GM19239 (cell line): Measurements from ENCODE around the gene IL3.

Experiments
- DNase-seq: peaks from one replicate; pipeline ENCODE4 v3.0.0; 2011; ENCODE audit warnings: low spot score; ENCODE audit not compliant: insufficient read length
- FAIRE-seq: peaks from 2 replicates; lab custom pipeline; 2011; peaks lifted over from hg19 to GRCh38; lab: Jason Lieb, UNC

The IL3 gene

GRCh38 chr5:132069994-132070393 lies 9.5 kb downstream of the IL3 start:
- FAIRE-seq (no peak), DNase-seq (no peak)

GRCh38 chr5:132070460-132071337 lies 10.2 kb downstream of the IL3 start:
- FAIRE-seq (no peak), DNase-seq (no peak)

GRCh38 chr5:132071338-132071707 lies 10.9 kb downstream of the IL3 start:
- DNase-seq (no peak), FAIRE-seq (no peak)

GRCh38 chr5:132072070-132072469 lies 11.6 kb downstream of the IL3 start:
- DNase-seq, result no peak
- FAIRE-seq, result no peak

- no peak for DNase-seq
Measured at GRCh38 chr5:132072528-132072927, 12.1 kb downstream of the IL3 start.

GRCh38 chr5:132073231-132074013 lies 13.0 kb downstream of the IL3 start, which contains the start of gene CSF2:
Gene CSF2, plus strand, starts transcription at chr5:132073789. Its CDS starts 35 bp downstream, at chr5:132073824.
- no peak for DNase-seq

More at GRCh38 chr5:132072528-132072927, 12.1 kb downstream of the IL3 start:
- FAIRE-seq, result no peak

GRCh38 chr5:132074091-132074771 lies 13.8 kb downstream of the IL3 start:
- DNase-seq (no peak), FAIRE-seq (no peak)

More at GRCh38 chr5:132073231-132074013, 13.0 kb downstream of the IL3 start, which contains the start of gene CSF2:
- FAIRE-seq, result no peak

GRCh38 chr5:132074772-132075718 lies 14.6 kb downstream of the IL3 start:
- no peak for FAIRE-seq
- no peak for DNase-seq

GRCh38 chr5:132075719-132076077 lies 15.2 kb downstream of the IL3 start:
- FAIRE-seq, result no peak
- DNase-seq, result no peak

- no peak for FAIRE-seq
- no peak for DNase-seq
Measured at GRCh38 chr5:132076202-132076830, 15.9 kb downstream of the IL3 start.

- no peak for FAIRE-seq
- no peak for DNase-seq
Measured at GRCh38 chr5:132076983-132077382, 16.5 kb downstream of the IL3 start.

- DNase-seq (no peak), FAIRE-seq (no peak)
Measured at GRCh38 chr5:132079081-132079480, 18.6 kb downstream of the IL3 start.

GRCh38 chr5:132079619-132080018 lies 19.2 kb downstream of the IL3 start:
- FAIRE-seq (no peak), DNase-seq (no peak)

- DNase-seq, result no peak
- no peak for FAIRE-seq
Measured at GRCh38 chr5:132080595-132080994, 20.1 kb downstream of the IL3 start.

GRCh38 chr5:132081458-132081857 lies 21.0 kb downstream of the IL3 start:
- DNase-seq (no peak), FAIRE-seq (no peak)

- FAIRE-seq (no peak), DNase-seq (no peak)
Measured at GRCh38 chr5:132082329-132083023, 22.0 kb downstream of the IL3 start.

GRCh38 chr5:132083071-132083678 lies 22.7 kb downstream of the IL3 start:
- DNase-seq (no peak), FAIRE-seq (no peak)

GRCh38 chr5:132085686-132086085 lies 25.2 kb downstream of the IL3 start:
- DNase-seq (no peak), FAIRE-seq (no peak)
